Smooth muscle cell of the umbilical artery (primary cell): Measurements from ENCODE around the gene NSG2. TPM values are rescaled to one million over a fixed set of nuclear protein-coding genes. Genes with fewer than 3 reads are reported as not detected.

Experiments
- total RNA-seq: library from RNA; depleted of rRNA; stranded (reverse); fragments of >200 nt; gene quantifications from 2 replicates; pipeline ENCODE4 v1.2.3, GENCODE V29; 2014

Gene NSG2
- total RNA-seq, result not detected in 2 replicates

GRCh38 chr5:174045470-174046025, at the start of gene NSG2:
TSS of gene NSG2 (plus strand) at chr5:174045706. CDS start at chr5:174046756, 1,050 bp downstream.

Other genes starting within 250 kb of the NSG2 start
- gene CPEB4, start 157.4 kb upstream of the NSG2 start, total RNA-seq, result 25.2 and 26.6 TPM in 2 replicates
- gene C5orf47, start 56.5 kb upstream of the NSG2 start, total RNA-seq, result not detected in 2 replicates